ENCODE data around the gene COL19A1.

Gene COL19A1

GRCh38 chr6:70129341-70129740 is 263.0 kb downstream of the COL19A1 start:
- no peak for DNase-seq (ENCODE audit: low spot score)

- DNase-seq (ENCODE audit: low spot score), result no peak
These were observed 264.5 kb downstream of the COL19A1 start for GRCh38 chr6:70130865-70131264.

DNA sequence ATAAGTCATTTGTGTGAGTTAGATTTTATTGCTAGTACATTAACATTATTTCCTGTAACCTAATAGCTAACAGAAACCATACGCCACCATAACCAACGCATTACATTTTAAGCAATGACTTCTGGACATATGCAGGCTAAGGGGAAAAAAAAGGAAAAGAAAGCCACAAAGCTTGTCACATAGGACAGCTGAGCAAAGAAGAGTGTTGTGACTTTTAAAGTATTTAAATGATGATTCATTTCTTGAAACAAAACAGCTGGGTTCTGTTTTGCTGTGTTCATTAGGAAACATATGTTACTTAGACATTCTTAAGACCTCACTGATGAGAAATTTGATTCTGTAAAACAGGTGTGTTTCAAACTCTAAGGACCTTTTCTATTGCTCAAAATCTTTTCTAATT is 265.2 kb downstream of the COL19A1 start:
- no peak for DNase-seq (ENCODE audit: low spot score)

GRCh38 chr6:70133246-70133645 is 266.9 kb downstream of the COL19A1 start:
- no peak for DNase-seq (ENCODE audit: low spot score)

- no peak for DNase-seq (ENCODE audit: low spot score)
These were observed 268.2 kb downstream of the COL19A1 start for GRCh38 chr6:70134542-70134941.

DNA sequence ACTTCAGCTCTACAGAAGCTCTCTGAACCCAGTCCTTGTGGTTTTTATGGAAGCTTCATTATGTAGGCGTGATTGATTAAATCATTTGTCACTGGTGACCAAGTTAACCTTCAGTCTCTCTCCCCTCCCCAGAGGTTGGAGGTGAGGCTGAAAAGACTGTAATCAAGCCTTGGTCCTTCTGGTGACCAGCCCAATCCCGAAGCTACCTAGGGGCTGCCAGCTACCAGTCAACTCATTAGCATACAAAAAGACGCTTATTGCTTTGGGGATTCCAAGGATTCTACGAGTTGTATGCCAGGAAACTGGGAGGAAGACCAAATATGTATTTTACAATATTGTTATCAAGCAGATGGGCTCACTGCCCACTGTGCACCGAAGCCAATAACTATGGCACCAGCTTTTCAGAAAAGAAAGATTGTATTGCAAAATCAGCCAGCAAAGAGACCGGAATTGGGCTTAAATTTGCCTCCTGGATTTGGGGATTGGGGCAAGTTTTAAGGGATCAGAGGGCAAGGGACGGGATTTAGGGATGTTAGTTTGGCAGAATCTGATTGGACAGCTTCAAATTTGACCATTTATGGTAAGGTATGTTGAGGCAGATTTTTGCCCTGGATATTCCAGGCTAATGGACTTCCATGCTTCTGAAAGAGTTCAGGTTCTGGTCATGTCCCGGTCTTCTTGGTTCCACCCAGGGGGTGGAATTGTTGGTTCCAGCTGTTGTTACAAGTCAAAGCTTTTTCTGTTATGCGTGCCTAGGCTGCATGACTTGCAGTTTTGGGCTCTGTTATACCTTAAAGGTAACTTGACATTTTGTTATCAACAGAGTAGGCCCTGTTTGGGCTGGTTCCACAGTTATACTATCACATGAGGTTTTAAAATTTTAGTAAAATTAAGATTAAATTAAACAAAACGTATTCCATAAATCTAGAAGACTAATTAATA is 269.1 kb downstream of the COL19A1 start:
- DNase-seq (ENCODE audit: low spot score), result no peak

DNA sequence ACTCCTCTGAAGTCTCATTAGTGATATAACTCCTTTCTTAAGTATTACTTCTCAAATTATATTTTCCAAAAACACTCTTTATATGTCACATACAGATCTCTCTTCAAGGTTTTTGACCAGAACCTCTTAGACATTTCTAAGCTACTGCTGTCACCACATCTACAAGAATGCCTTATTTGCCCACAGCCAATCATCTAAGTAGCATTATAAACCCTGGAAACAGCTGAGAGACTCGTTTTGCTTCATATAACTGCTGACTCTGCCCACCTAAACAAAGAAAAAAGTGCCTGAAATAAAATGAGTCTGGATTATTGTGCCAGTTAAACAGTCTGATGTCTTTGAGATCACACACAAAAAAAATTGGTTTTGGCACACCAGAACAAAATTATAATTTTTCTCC is 270.6 kb downstream of the COL19A1 start:
- no peak for DNase-seq (ENCODE audit: low spot score)

DNA sequence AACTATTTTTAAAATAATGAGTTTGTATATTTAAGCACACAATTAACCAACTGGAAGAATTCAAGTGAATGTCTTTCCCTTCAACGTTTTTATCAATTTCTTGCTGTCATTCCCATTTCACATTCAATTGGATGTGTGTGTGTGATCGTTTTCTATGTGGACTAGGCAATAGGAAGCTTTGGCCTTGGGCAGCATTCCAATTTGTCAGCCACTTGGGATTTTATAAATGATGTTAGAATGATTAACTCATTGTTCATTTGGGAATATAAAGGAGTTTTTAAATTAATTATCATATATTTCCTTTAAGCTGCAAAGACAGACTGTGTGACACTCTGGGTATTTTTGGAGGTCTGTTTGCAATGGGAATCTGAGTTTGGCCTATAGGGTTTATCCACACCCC is 274.1 kb downstream of the COL19A1 start:
- no peak for DNase-seq (ENCODE audit: low spot score)

GRCh38 chr6:70142034-70142433 is 275.7 kb downstream of the COL19A1 start:
- DNase-seq (ENCODE audit: low spot score), result no peak

GRCh38 chr6:70145178-70145577 is 278.8 kb downstream of the COL19A1 start:
- no peak for DNase-seq (ENCODE audit: low spot score)

DNA sequence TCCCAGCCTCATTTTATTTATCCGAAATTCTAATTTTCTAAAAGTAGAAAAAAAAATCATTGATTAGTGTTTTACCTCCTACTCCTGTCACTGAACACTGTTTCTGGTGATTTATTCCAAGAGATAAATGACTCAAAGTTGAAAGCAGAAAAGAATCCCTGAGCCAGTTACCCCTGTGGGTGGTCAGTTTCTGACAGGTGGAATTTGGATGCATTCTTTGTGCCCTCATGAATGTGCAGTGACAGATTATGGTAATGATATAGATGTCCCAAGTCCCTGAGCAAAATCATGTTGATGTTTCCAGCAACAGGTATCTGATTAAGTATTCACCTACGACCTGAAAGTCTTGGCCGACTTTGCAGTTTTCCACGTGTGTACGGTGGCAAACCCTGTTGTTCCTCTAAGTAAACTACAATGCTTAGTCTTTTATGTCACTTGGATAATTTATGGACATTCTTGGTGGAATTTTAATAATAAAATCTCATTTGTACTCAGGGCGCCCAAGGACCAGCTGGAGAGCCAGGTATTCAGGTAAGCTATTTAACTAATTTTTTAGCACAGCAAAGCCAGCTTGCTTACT is 282.9 kb downstream of the COL19A1 start:
- DNase-seq (ENCODE audit: low spot score), result no peak

DNA sequence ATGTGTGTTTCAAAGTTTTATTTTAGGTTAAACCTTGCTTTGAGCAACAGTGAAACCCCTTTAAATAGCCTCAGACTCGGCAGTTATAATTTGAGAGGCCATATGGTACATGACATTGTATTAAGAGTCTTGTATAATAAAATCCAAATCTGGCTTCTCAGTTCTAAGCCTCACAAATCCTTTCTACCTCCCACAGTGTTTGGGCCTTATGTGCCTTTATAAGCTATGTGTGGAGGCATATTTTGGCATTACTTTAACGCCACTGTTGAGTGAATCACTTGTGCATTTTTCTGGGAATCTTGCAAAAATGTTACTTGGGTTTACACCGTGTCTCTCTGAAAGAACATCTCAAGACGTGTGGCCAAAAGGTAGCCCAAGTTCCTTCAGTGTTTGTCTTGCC is 284.2 kb downstream of the COL19A1 start:
- no peak for DNase-seq (ENCODE audit: low spot score)

DNA sequence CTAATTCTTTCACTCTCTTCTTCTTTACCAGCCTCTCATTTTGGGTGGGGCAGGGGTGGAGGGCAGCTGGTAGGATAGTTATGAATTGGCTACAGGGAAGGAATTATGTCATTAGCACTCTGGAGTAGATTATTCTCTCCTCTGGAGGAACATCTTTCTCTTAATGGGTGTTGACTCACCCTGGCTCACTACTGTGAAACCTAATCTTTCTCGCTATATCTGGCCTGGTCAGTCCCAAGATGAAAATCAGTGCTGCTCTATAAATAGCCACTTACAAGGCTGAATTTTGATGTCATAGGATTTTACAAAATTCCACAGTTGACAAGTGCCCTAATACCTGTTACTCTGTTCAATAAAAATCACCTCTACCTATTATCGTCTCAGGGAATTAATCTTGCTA is 285.3 kb downstream of the COL19A1 start:
- DNase-seq (ENCODE audit: low spot score), result no peak

DNA sequence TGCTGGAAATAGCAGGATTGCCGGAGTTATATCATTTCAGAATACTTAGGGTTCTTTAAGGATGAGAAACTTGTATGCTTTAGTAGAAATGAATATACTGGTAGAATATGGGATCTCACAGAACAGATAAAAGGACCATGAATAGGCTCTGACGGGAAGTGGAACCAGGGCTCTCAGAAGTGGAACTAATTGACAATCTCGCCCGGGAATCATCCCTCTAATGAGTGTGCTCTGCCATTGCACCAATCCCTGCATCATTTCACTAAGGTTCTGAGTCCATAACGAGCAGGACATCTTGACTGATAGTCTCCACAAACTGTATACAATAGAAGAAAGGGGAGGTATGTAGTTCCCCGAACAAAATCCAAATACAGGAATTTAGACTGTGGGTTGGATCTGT is 286.4 kb downstream of the COL19A1 start:
- no peak for DNase-seq (ENCODE audit: low spot score)

GRCh38 chr6:70157086-70157485 is 290.7 kb downstream of the COL19A1 start:
- no peak for DNase-seq (ENCODE audit: low spot score)

- DNase-seq (ENCODE audit: low spot score), result no peak
These were observed 293.9 kb downstream of the COL19A1 start for GRCh38 chr6:70160276-70160675.

DNA sequence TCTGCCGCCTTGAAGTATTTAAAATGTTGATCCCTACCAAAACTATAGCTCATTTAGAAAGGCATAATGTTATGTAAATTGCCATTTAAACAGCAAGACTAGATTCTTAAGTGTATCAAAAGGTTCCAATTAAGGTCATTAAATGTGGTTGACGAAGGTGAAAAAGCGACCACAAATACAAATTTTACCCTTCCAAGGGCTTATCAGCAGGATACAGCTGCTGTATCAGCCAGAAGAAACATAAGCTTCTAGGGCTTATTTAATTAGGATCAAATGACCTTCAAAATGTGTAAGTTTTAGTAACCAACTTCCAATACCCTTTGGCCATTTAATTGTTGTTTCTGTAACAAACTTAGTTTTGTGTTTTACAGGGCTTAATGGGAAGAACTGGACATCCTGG is 296.6 kb downstream of the COL19A1 start:
- DNase-seq (ENCODE audit: low spot score), result no peak

DNA sequence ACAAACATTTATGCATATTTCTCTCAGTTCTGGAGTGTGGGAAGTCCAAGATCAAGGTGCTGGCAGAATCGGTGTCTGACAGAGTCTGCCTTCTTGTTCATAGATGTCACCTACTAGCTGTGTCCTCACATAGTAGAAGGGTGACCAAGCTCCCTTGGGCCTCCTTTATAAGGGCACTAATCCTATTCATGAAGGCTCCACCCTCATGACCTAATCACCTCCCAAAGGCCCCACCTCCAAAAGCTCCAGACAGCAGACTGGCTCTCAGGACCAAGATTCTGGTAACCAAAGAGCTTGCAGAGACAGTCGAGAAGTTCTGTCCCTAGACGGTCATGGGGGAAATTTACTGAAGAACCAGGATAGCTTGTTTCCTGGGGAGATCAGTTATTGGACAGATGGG is 297.4 kb downstream of the COL19A1 start:
- no peak for DNase-seq (ENCODE audit: low spot score)

DNA sequence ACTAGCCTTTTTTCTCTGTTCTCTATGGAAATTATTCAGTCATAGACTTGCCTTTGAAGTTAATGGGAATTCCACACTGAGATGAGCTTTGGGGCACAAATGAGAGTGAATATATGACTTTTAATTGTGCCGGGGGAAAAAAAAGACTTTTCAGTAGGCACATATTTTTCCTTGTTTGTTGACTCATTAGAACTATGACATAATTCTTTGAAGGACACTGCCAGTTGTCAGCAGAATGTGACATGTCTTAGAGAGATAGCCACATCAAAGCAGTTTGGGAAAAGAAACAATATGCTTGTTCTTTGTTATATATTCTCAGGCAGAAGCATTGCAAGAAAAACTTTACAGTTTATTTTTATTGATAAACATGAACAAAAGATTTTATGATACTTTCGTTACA is 298.2 kb downstream of the COL19A1 start:
- DNase-seq (ENCODE audit: low spot score), result no peak

GRCh38 chr6:70166088-70166958 is 300.0 kb downstream of the COL19A1 start:
- no peak for DNase-seq (ENCODE audit: low spot score)

DNA sequence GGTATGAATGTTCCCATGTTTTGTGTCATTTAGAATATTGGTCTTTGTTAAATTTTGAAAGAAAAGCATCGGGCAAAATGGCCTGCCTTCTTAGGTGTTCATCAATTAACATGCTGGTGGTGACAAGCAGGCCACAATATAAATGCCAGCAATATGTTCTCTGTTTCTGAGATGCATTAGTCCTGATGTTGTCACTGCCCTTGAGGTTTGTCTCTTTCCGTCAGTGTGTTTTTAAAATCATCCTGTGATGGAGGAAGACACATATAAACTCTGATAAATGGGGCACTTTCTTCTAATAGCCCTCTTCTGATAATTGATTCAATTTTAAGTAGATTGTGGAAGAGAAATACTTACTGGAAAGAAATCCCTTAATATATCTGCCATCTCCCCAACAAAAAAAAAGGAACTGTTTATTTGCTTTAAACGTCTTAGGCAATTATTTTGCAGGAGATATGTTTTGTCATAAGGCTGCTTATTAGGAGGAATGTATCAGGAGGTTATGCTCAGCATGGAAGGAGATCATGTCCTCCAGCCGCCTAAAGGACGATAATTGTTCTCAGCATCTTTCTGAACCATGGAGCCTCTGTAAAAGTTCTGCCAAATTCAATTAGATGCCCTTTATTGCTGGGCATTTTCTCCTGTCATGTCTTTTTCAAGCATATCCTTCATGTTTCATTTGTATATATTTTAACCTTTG is 302.5 kb downstream of the COL19A1 start:
- no peak for DNase-seq (ENCODE audit: low spot score)

- DNase-seq (ENCODE audit: low spot score), result no peak
These were observed 304.9 kb downstream of the COL19A1 start for GRCh38 chr6:70171236-70171635.
